Suprapubic skin (tissue), 4 donors: ENCODE data around the gene RAB26. TPM values are rescaled to one million over a fixed set of nuclear protein-coding genes. Genes with fewer than 3 reads are reported as not detected.

Experiments
- DNase-seq, 2 donors: peaks; one replicate each; pipeline ENCODE4 v3.0.0-alpha.2; 2019; ENCODE audit warnings: low spot score in 2 of 2
- H3K27ac ChIP-seq: fragments of 200-600 bp; sonication (generic); one replicate; pipeline ENCODE4 v1.5.1; 2019
- H3K27me3 ChIP-seq: fragments of 200-600 bp; sonication (generic); one replicate; pipeline ENCODE4 v1.5.1; 2019
- H3K36me3 ChIP-seq: fragments of 200-600 bp; sonication (generic); one replicate; pipeline ENCODE4 v1.5.1; 2019
- H3K4me1 ChIP-seq: fragments of 200-600 bp; sonication (generic); one replicate; pipeline ENCODE4 v1.5.1; 2019
- H3K4me3 ChIP-seq: fragments of 200-600 bp; sonication (generic); one replicate; pipeline ENCODE4 v1.5.1; 2019; ENCODE audit warnings: mild to moderate bottlenecking
- H3K9me3 ChIP-seq: fragments of 200-600 bp; sonication (generic); one replicate; pipeline ENCODE4 v1.5.1; 2019
- CTCF ChIP-seq, 2 donors: fragments of 200-600 bp in 1 of 2; fragments of 450-650 bp in 1 of 2; sonication (generic) in 1 of 2; IDR thresholded peaks; one replicate each; pipeline ENCODE4 v1.5.1; 2016 to 2019; ENCODE audit warnings: antibody characterized with exemption in 2 of 2, mild to moderate bottlenecking in 1 of 2, moderate library complexity in 1 of 2
- EP300 ChIP-seq: sonication (generic); formaldehyde crosslinking; IDR thresholded peaks from one replicate; pipeline ENCODE4 v1.6.1; 2017; ENCODE audit warnings: antibody characterized with exemption
- POLR2A ChIP-seq, 2 donors: fragments of 450-650 bp; IDR thresholded peaks; one replicate each; pipeline ENCODE4 v1.6.1; 2017; ENCODE audit warnings: antibody characterized with exemption in 2 of 2, mild to moderate bottlenecking in 2 of 2, moderate library complexity in 2 of 2
- POLR2AphosphoS5 ChIP-seq, 3 donors: sonication (generic); formaldehyde crosslinking; IDR thresholded peaks; one replicate each; pipeline ENCODE4 v1.6.1; 2017; ENCODE audit warnings: antibody characterized with exemption in 3 of 3
- WGBS: methylation state at CpG from one replicate; pipeline ENCODE4 v1.1.5; 2018; 5-methylcytosine and 5-hydroxymethylcytosine counted together
- total RNA-seq, 4 donors: library from RNA; depleted of rRNA; stranded (reverse); fragments of >200 nt; gene quantifications; one replicate each; pipeline ENCODE4 v1.1.0, GENCODE V29; 2016

RAB26 gene
- total RNA-seq, 4 donors from 2014 or later = 0.64 to 3.0 (median 1.4) TPM

GRCh38 chr16:2149630-2150417, 1.4 kb downstream of the RAB26 start:
- no peak for TF ChIP-seq EP300
- no peak for TF ChIP-seq POLR2A (IDR thresholded peaks at IDR 0.05)
- no peak for TF ChIP-seq CTCF (IDR thresholded peaks at IDR 0.05)
- no peak for TF ChIP-seq POLR2AphosphoS5 (IDR thresholded peaks at IDR 0.05)
- WGBS = 67% methylated on average over 7 of the region's 24 CpGs
- Histone ChIP-seq H3K9me3 (no peaks in the 10 kb centered on the region), H3K36me3 (no peaks in the 10 kb centered on the region), H3K4me3 (peak overlapping the region; percentile 52), H3K27me3 (no peaks in the 10 kb centered on the region), H3K4me1 (peaks cover 72% of the 10 kb centered on the region), H3K27ac (no peak overlapping the region)
- DNase-seq = peak; percentile 68 to 79

GRCh38 chr16:2150418-2151187, 2.2 kb downstream of the RAB26 start:
- no peak overlapping the region for H3K4me3 ChIP-seq
- no peaks in the 10 kb centered on the region for H3K9me3 ChIP-seq
- H3K36me3 ChIP-seq = no peaks in the 10 kb centered on the region
- WGBS = 50% methylated on average over 11 of the region's 18 CpGs
- TF ChIP-seq EP300 (no peak), POLR2A (IDR thresholded peaks at IDR 0.05) (no peak), POLR2AphosphoS5 (IDR thresholded peaks at IDR 0.05) (no peak), CTCF (IDR thresholded peaks at IDR 0.05) (no peak)
- DNase-seq = peak; percentile 70 to 78
- H3K4me1 ChIP-seq = peaks cover 74% of the 10 kb centered on the region
- H3K27ac ChIP-seq = no peak overlapping the region
- H3K27me3 ChIP-seq = no peaks in the 10 kb centered on the region

GRCh38 chr16:2151188-2152091, 3.0 kb downstream of the RAB26 start:
- WGBS = 68% methylated on average over 12 of the region's 13 CpGs
- no peak for TF ChIP-seq CTCF (IDR thresholded peaks at IDR 0.05)
- TF ChIP-seq EP300 = no peak
- no peak for TF ChIP-seq POLR2AphosphoS5 (IDR thresholded peaks at IDR 0.05)
- no peak for TF ChIP-seq POLR2A (IDR thresholded peaks at IDR 0.05)
- DNase-seq = no peak
- Histone ChIP-seq H3K4me3 (no peak overlapping the region), H3K27ac (no peak overlapping the region), H3K36me3 (no peaks in the 10 kb centered on the region), H3K9me3 (no peaks in the 10 kb centered on the region), H3K27me3 (no peaks in the 10 kb centered on the region), H3K4me1 (peaks cover 74% of the 10 kb centered on the region)

GRCh38 chr16:2152695-2153506, 4.5 kb downstream of the RAB26 start:
- H3K27me3 ChIP-seq = no peaks in the 10 kb centered on the region
- peak overlapping the region; percentile 72 for H3K4me3 ChIP-seq
- DNase-seq = peak; percentile 69 to 78
- WGBS = 47% methylated on average over 14 of the region's 25 CpGs
- H3K27ac ChIP-seq = peak overlapping the region; percentile 60
- H3K9me3 ChIP-seq = no peaks in the 10 kb centered on the region
- no peak for TF ChIP-seq EP300
- no peak for TF ChIP-seq POLR2A (IDR thresholded peaks at IDR 0.05)
- TF ChIP-seq POLR2AphosphoS5 (IDR thresholded peaks at IDR 0.05) = no peak
- no peak for TF ChIP-seq CTCF (IDR thresholded peaks at IDR 0.05)
- peaks cover 85% of the 10 kb centered on the region for H3K4me1 ChIP-seq
- H3K36me3 ChIP-seq = no peaks in the 10 kb centered on the region
